ENCODE results near the gene ICAM2. TPM values are rescaled to one million over a fixed set of nuclear protein-coding genes. Genes with fewer than 3 reads are reported as not detected.

Gene ICAM2
- total and polyA plus RNA-seq, 2 donors (not counting 3 experiments of a cell fraction or from before 2014, with no cell fraction given), result 586 to 2,377 TPM

GRCh38 chr17:63963123-63963522 is 57.3 kb downstream of the ICAM2 start:
- H3K4me3 ChIP-seq (replicated peaks in 1 of 3; ENCODE audit: insufficient read depth in 1 of 3, low read depth in 1 of 3, low read length in 3 of 3), result no peak overlapping the region
- no peaks in the 10 kb centered on the region for H3K36me3 ChIP-seq (ENCODE audit: control insufficient read depth in 2 of 2, extremely low read depth in 1 of 2, insufficient read depth in 2 of 2, low read length in 2 of 2)
- intact Hi-C loops (cut with micrococcal nuclease), result no loop called here
- no peak overlapping the region for H3K4me2 ChIP-seq (ENCODE audit: insufficient read depth, low read length)
- H2AFZ ChIP-seq (ENCODE audit: low read depth, low read length), result no peak overlapping the region
- DNase-seq (ENCODE audit: low read depth, low spot score) (no peak), FAIRE-seq (no peak)
- no peaks in the 10 kb centered on the region for H3K9me1 ChIP-seq (replicated peaks; ENCODE audit: control insufficient read depth, extremely low read depth, insufficient read depth, low read length)
- POLR2A ChIA-PET, result no interaction called here
- H3K9ac ChIP-seq (replicated peaks; ENCODE audit: extremely low read depth, insufficient read depth, low read length), result no peak overlapping the region
- dilution Hi-C loops (cut with MboI; ENCODE audit: extremely low pct_ligation_motif_present, low sequenced_read_pairs), result no loop called here
- CTCF ChIA-PET, result no interaction called here
- TF ChIP-seq CTCF (IDR thresholded peaks at IDR 0.05; ENCODE audit: extremely low read depth in 1 of 2, insufficient read depth in 1 of 2, low read depth in 1 of 2, low read length in 2 of 2) (no peak), MYC (IDR thresholded peaks at IDR 0.05; ENCODE audit: low read depth, low read length) (no peak)
- H4K20me1 ChIP-seq (replicated peaks; ENCODE audit: control insufficient read depth, extremely low read depth, insufficient read depth, low read length), result no peaks in the 10 kb centered on the region
- no peaks in the 10 kb centered on the region for H3K4me1 ChIP-seq (ENCODE audit: control insufficient read depth, extremely low read depth, insufficient read depth, low read length)
- BruUV-seq (replicated peaks), result no TSS peak
- no peaks in the 10 kb centered on the region for H3K27me3 ChIP-seq (ENCODE audit: control insufficient read depth in 2 of 2, insufficient read depth in 2 of 2, low read length in 2 of 2)
- H3K79me2 ChIP-seq (ENCODE audit: control insufficient read depth, insufficient read depth, low read length), result no peaks in the 10 kb centered on the region
- no peaks in the 10 kb centered on the region for H3K9me3 ChIP-seq (replicated peaks; ENCODE audit: control insufficient read depth, insufficient read depth, low read length)
- no peak overlapping the region for H3K27ac ChIP-seq (ENCODE audit: insufficient read depth, low read depth, low read length)

DNA sequence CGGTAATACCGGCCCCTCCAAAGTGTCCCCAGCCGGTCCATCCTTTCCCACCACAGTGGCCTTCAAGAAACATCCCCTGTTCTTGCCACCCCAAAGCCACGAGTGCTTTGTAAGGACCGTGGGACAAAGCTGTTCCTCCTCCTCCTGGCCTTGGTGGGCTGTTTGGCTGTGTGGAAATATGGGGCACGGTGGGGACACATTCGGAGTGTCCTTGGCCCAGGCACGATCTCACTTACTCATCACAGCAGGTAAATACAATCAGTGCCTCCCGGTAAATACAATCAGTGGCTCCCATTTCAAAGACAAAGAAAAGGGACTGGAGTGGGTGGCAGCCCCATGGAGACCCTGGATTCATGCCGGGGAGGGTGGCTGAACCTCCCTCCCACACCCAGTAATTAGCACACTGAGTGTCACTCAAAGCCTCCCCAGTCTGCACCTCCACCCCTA is 58.1 kb downstream of the ICAM2 start:
- POLR2A ChIA-PET, result no interaction called here
- H4K20me1 ChIP-seq (replicated peaks; ENCODE audit: control insufficient read depth, extremely low read depth, insufficient read depth, low read length), result no peaks in the 10 kb centered on the region
- dilution Hi-C loops (cut with MboI; ENCODE audit: extremely low pct_ligation_motif_present, low sequenced_read_pairs), result no loop called here
- no peaks in the 10 kb centered on the region for H3K36me3 ChIP-seq (ENCODE audit: control insufficient read depth in 2 of 2, extremely low read depth in 1 of 2, insufficient read depth in 2 of 2, low read length in 2 of 2)
- no peak for TF ChIP-seq JUN (IDR thresholded peaks at IDR 0.05; ENCODE audit: borderline replicate concordance, insufficient read depth, insufficient read length, low read depth)
- no peak for TF ChIP-seq MYC (IDR thresholded peaks at IDR 0.05; ENCODE audit: low read depth, low read length)
- TF ChIP-seq POLR2A (IDR thresholded peaks at IDR 0.05; ENCODE audit: low read depth, low read length), result no peak
- no peak for TF ChIP-seq POLR2AphosphoS5 (IDR thresholded peaks at IDR 0.05; ENCODE audit: insufficient read depth, low read depth, low read length)
- TF ChIP-seq CTCF (IDR thresholded peaks at IDR 0.05; ENCODE audit: extremely low read depth in 1 of 2, insufficient read depth in 1 of 2, low read depth in 1 of 2, low read length in 2 of 2), result no peak
- no peak for TF ChIP-seq MAX (IDR thresholded peaks at IDR 0.05; ENCODE audit: insufficient read depth, insufficient read length)
- TF ChIP-seq FOS (IDR thresholded peaks at IDR 0.05; ENCODE audit: borderline replicate concordance, insufficient read depth, low read length), result no peak
- TF ChIP-seq EZH2 (IDR thresholded peaks at IDR 0.05; ENCODE audit: borderline replicate concordance, low read depth, low read length, severe bottlenecking), result no peak
- TF ChIP-seq GATA2 (IDR thresholded peaks at IDR 0.05; ENCODE audit: insufficient read depth, insufficient read length, low read depth, low read length), result no peak
- no peaks in the 10 kb centered on the region for H3K9me3 ChIP-seq (replicated peaks; ENCODE audit: control insufficient read depth, insufficient read depth, low read length)
- H2AFZ ChIP-seq (ENCODE audit: low read depth, low read length), result no peak overlapping the region
- no peak for DNase-seq (ENCODE audit: low read depth, low spot score)
- H3K9me1 ChIP-seq (replicated peaks; ENCODE audit: control insufficient read depth, extremely low read depth, insufficient read depth, low read length), result no peaks in the 10 kb centered on the region
- no peak overlapping the region for H3K4me2 ChIP-seq (ENCODE audit: insufficient read depth, low read length)
- H3K27me3 ChIP-seq (ENCODE audit: control insufficient read depth in 2 of 2, insufficient read depth in 2 of 2, low read length in 2 of 2), result no peaks in the 10 kb centered on the region
- no peak overlapping the region for H3K27ac ChIP-seq (ENCODE audit: insufficient read depth, low read depth, low read length)
- intact Hi-C loops (cut with micrococcal nuclease), result no loop called here
- no peak overlapping the region for H3K4me3 ChIP-seq (replicated peaks in 1 of 3; ENCODE audit: insufficient read depth in 1 of 3, low read depth in 1 of 3, low read length in 3 of 3)
- CTCF ChIA-PET, result interaction anchor here (1.1 to 1.4 kb wide), 3 partner anchors 16 to 43 kb away, joined by 4 to 11 read pairs (median 4); no protein-coding TSS in a partner anchor
- BruUV-seq (replicated peaks), result no TSS peak
- H3K79me2 ChIP-seq (ENCODE audit: control insufficient read depth, insufficient read depth, low read length), result no peaks in the 10 kb centered on the region
- no peak overlapping the region for H3K9ac ChIP-seq (replicated peaks; ENCODE audit: extremely low read depth, insufficient read depth, low read length)
- no peak for FAIRE-seq
- no peaks in the 10 kb centered on the region for H3K4me1 ChIP-seq (ENCODE audit: control insufficient read depth, extremely low read depth, insufficient read depth, low read length)
